ENCODE results near the gene PDXP.
A peak's percentile ranks its signal among the peaks of the same experiment; 100 is the strongest.

Gene PDXP

GRCh38 chr22:37681001-37681424, 22.5 kb downstream of the PDXP start:
- no peak for DNase-seq (ENCODE audit: extremely low read depth, low read depth)
- no peak overlapping the region for H3K4me3 ChIP-seq (replicated peaks; ENCODE audit: low read depth, low read length)
- TF ChIP-seq, protein P1, sequence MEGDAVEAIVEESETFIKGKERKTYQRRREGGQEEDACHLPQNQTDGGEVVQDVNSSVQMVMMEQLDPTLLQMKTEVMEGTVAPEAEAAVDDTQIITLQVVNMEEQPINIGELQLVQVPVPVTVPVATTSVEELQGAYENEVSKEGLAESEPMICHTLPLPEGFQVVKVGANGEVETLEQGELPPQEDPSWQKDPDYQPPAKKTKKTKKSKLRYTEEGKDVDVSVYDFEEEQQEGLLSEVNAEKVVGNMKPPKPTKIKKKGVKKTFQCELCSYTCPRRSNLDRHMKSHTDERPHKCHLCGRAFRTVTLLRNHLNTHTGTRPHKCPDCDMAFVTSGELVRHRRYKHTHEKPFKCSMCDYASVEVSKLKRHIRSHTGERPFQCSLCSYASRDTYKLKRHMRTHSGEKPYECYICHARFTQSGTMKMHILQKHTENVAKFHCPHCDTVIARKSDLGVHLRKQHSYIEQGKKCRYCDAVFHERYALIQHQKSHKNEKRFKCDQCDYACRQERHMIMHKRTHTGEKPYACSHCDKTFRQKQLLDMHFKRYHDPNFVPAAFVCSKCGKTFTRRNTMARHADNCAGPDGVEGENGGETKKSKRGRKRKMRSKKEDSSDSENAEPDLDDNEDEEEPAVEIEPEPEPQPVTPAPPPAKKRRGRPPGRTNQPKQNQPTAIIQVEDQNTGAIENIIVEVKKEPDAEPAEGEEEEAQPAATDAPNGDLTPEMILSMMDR (IDR thresholded peaks at IDR 0.05; ENCODE audit: low read depth, low read length, missing control alignments), result no peak

- TF ChIP-seq, protein P1 (IDR thresholded peaks at IDR 0.05; ENCODE audit: low read depth, low read length, missing control alignments), result peak; percentile 93
Observed at GRCh38 chr22:37681556-37682049, 23.1 kb downstream of the PDXP start.

GRCh38 chr22:37684803-37685615, 26.5 kb downstream of the PDXP start:
- no peak overlapping the region for H3K4me3 ChIP-seq (replicated peaks; ENCODE audit: low read depth, low read length)
- DNase-seq (ENCODE audit: extremely low read depth, low read depth), result no peak
- TF ChIP-seq, protein P1 (IDR thresholded peaks at IDR 0.05; ENCODE audit: low read depth, low read length, missing control alignments), result no peak

More at GRCh38 chr22:37681556-37682049, 23.1 kb downstream of the PDXP start:
- no peak overlapping the region for H3K4me3 ChIP-seq (replicated peaks; ENCODE audit: low read depth, low read length)
- no peak for DNase-seq (ENCODE audit: extremely low read depth, low read depth)

- TF ChIP-seq, protein P1 (IDR thresholded peaks at IDR 0.05; ENCODE audit: low read depth, low read length, missing control alignments), result no peak
- peak within 1 kb of the TSS; percentile 100 for H3K4me3 ChIP-seq (replicated peaks; ENCODE audit: low read depth, low read length)
- no peak for DNase-seq (ENCODE audit: extremely low read depth, low read depth)
Observed at GRCh38 chr22:37686002-37686982, 27.8 kb downstream of the PDXP start, which contains the start of gene NOL12. Gene NOL12 (plus strand): TSS chr22:37686343. CDS start chr22:37686393, 50 bp downstream.

DNA sequence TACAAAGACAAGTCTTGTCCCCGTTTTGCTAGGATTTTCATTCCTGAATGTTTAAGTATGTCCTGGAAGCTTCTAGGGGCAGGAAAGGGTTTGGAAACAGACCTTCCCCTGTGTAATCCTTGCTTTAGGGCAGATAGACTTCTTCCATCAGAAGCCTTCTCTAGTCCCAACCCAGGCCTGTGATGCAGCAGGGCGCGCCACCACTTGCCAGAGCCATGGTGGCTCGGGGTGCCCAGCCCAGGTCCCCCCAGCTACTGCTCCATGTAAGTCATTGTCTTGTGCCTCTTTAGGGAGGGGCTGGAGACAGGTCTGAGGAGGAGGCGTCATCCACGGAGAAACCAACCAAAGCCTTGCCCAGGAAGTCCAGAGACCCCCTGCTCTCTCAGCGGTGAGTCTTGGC, 31.9 kb downstream of the PDXP start:
- TF ChIP-seq, protein P1 (IDR thresholded peaks at IDR 0.05; ENCODE audit: low read depth, low read length, missing control alignments), result no peak
- no peak overlapping the region for H3K4me3 ChIP-seq (replicated peaks; ENCODE audit: low read depth, low read length)
- no peak for DNase-seq (ENCODE audit: extremely low read depth, low read depth)

- TF ChIP-seq, protein P1 (IDR thresholded peaks at IDR 0.05; ENCODE audit: low read depth, low read length, missing control alignments), result no peak
- H3K4me3 ChIP-seq (replicated peaks; ENCODE audit: low read depth, low read length), result no peak overlapping the region
- DNase-seq (ENCODE audit: extremely low read depth, low read depth), result no peak
Observed at GRCh38 chr22:37690901-37691504, 32.5 kb downstream of the PDXP start.

Measured in HFF-Myc (cell line).